Stimulated activated CD4-positive, alpha-beta T cell treated with anti-CD3 and anti-CD28 coated beads, TNF-alpha, amount 100 ng/mL, for 48 hours (primary cell): ENCODE data around the gene CPZ.

Experiments
- DNase-seq, 3 donors: peaks; one replicate each; pipeline ENCODE4 v3.0.0-alpha.2; 2020; ENCODE audit warnings: low read depth in 3 of 3

The CPZ gene

GRCh38 chr4:8595237-8596087, 2.9 kb downstream of the CPZ start:
- DNase-seq = no peak

GRCh38 chr4:8596891-8597290, 4.3 kb downstream of the CPZ start:
- DNase-seq = no peak

GRCh38 chr4:8597319-8597718, 4.8 kb downstream of the CPZ start:
- DNase-seq = no peak

GRCh38 chr4:8597791-8598190, 5.2 kb downstream of the CPZ start:
- DNase-seq = no peak

GRCh38 chr4:8598391-8599090, 6.0 kb downstream of the CPZ start:
- no peak for DNase-seq

- no peak for DNase-seq
Observed at GRCh38 chr4:8599091-8599460, 6.5 kb downstream of the CPZ start.

- no peak for DNase-seq
Observed at GRCh38 chr4:8599657-8600056, 7.1 kb downstream of the CPZ start.

GRCh38 chr4:8600266-8600665, 7.7 kb downstream of the CPZ start:
- no peak for DNase-seq

- DNase-seq = no peak
Observed at GRCh38 chr4:8600686-8601085, 8.1 kb downstream of the CPZ start.

- DNase-seq = no peak
Observed at GRCh38 chr4:8601086-8601485, 8.5 kb downstream of the CPZ start.

- no peak for DNase-seq
Observed at GRCh38 chr4:8601556-8601955, 9.0 kb downstream of the CPZ start.

- no peak for DNase-seq
Observed at GRCh38 chr4:8602686-8603430, 10.3 kb downstream of the CPZ start.

GRCh38 chr4:8603931-8604330, 11.4 kb downstream of the CPZ start:
- DNase-seq = no peak

- no peak for DNase-seq
Observed at GRCh38 chr4:8605289-8605688, 12.7 kb downstream of the CPZ start.

- DNase-seq = no peak
Observed at GRCh38 chr4:8606476-8606875, 13.9 kb downstream of the CPZ start.

GRCh38 chr4:8606966-8607365, 14.4 kb downstream of the CPZ start:
- DNase-seq = no peak

GRCh38 chr4:8607603-8608481, 15.3 kb downstream of the CPZ start:
- peak in 2 of 3 donors; percentile 12 to 37 for DNase-seq

- no peak for DNase-seq
Observed at GRCh38 chr4:8608714-8609391, 16.3 kb downstream of the CPZ start.

GRCh38 chr4:8609406-8609805, 16.8 kb downstream of the CPZ start:
- DNase-seq = no peak

- DNase-seq = no peak
Observed at GRCh38 chr4:8609824-8610350, 17.3 kb downstream of the CPZ start.
